Ovary (tissue), 9 donors: Measurements from ENCODE around the gene TNFRSF14. TPM values are rescaled to one million over a fixed set of nuclear protein-coding genes. Genes with fewer than 3 reads are reported as not detected.

ENCODE experiments used
- DNase-seq, 5 donors: peaks; one replicate each; pipeline ENCODE4 v3.0.0-alpha.2; 2019 to 2020
- H3K27ac ChIP-seq, 2 donors: fragments of 200-600 bp; one replicate each; pipeline versions ENCODE4 v1.5.1 to v1.8.0; 2019 to 2022
- H3K27me3 ChIP-seq: fragments of 200-600 bp; one replicate; pipeline ENCODE4 v1.8.0; 2022
- H3K36me3 ChIP-seq: fragments of 200-600 bp; sonication (generic); one replicate; pipeline ENCODE4 v1.5.1; 2019
- H3K4me1 ChIP-seq: one replicate; pipeline ENCODE4 v1.8.1; 2013; ENCODE audit warnings: mild to moderate bottlenecking, moderate library complexity; ENCODE audit not compliant: insufficient read depth
- H3K4me3 ChIP-seq: fragments of 200-600 bp; sonication (generic); one replicate; pipeline ENCODE4 v1.5.1; 2017
- H3K9me3 ChIP-seq, 2 donors: fragments of 200-600 bp in 1 of 2; sonication (generic) in 1 of 2; one replicate each; pipeline versions ENCODE4 v1.5.1 to v1.8.1; 2013 to 2019; ENCODE audit warnings: mild to moderate bottlenecking in 1 of 2, moderate library complexity in 1 of 2
- EP300 ChIP-seq: sonication (generic); formaldehyde crosslinking; IDR thresholded peaks from one replicate; pipeline ENCODE4 v1.6.1; 2017; ENCODE audit warnings: antibody characterized with exemption
- POLR2A ChIP-seq: fragments of 450-650 bp; IDR thresholded peaks from one replicate; pipeline ENCODE4 v1.6.1; 2017; ENCODE audit warnings: antibody characterized with exemption, mild to moderate bottlenecking, moderate library complexity
- WGBS, 3 donors: extraction: QIAGEN DNeasy Blood & Tissue Kit in 1 of 3; methylation state at CpG; one replicate each; pipeline versions ENCODE4 v1.1.5 to v1.1.7; 2013 to 2017; 5-methylcytosine and 5-hydroxymethylcytosine counted together
- intact Hi-C, 4 donors: fragments of 100-400 bp; cut with DNase I; formaldehyde crosslinking; loops; one replicate each; pipeline versions ENCODE4 v1.11.0 to v1.15.1; 2022 to 2023
- polyA plus RNA-seq, 2 donors: library from polyadenylated mRNA; stranded (reverse); fragments of 200-250 nt in 1 of 2; fragments of 350-450 nt in 1 of 2; fragmentation: Illumina TruSeq in 1 of 2; extraction: RNeasy Lipid Tissue Mini Kit (QIAGEN cat#74804) in 1 of 2; gene quantifications; one replicate each; pipeline ENCODE4 v1.2.3, GENCODE V29; 2013 to 2014
- total RNA-seq, 7 donors: library from RNA; depleted of rRNA in 2 of 7; stranded (reverse); fragments of >200 nt in 2 of 7; fragmentation: NEBNext Ultra II Directional in 3 of 7; extraction: Animal tissue kit (Norgen Biotek cat#: 25700) in 3 of 7; gene quantifications; one replicate each; pipeline versions ENCODE4 v1.1.0 to v1.2.4, GENCODE V29; 2016 to 2023
- TF ChIP-seq, protein P1 (sequence below), 3 donors: fragments of 450-650 bp in 2 of 3; fragments of 200-600 bp in 1 of 3; IDR thresholded peaks; one replicate each; pipeline versions ENCODE4 v1.5.1 to v1.8.0; 2016 to 2022; ENCODE audit warnings: antibody characterized with exemption in 3 of 3, mild to moderate bottlenecking in 1 of 3
- donor health status: DM: no; HTN: no; CAD: no; lungs with moderate emphysema.
- donor health status: DM: no; HTN: no; CAD: no.
- donor health status: Bipolar disorder and iron deficiency.
- donor health status: DM: yes; HTN: yes; CAD: no.
- donor health status: DM: no; HTN: no; CAD: no.
- donor health status: DM: yes; HTN: yes; CAD: no.

The TNFRSF14 gene
- total and polyA plus RNA-seq, 9 donors, result 4.3 to 78.5 (median 57.6) TPM

DNA sequence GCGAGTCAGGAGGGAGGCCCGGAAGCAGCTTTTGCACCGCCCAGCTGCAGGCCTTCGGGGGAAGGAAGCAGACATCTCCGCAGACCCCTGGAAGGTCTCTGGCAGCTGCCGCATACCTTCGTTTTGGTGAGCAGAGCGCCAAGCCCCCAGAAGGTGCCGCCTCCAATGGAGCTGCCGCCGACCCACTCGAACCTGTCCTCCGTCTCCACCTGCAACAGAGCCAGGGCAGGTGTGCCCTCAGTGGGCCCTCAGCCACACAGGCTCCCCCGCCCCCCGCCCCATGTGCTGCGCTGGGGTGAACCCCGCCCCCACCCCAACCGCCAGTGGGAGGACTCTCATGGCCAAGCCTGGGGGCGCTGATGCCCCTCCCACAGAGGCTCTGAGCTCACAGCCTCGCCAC lies 36.0 kb upstream of the TNFRSF14 start:
- H3K27ac ChIP-seq, result no peak overlapping the region
- H3K36me3 ChIP-seq, result no peaks in the 10 kb centered on the region
- intact Hi-C loops, result no loop called here
- 87 to 95% (median 91%) methylated on average over 16 to 20 of the region's 20 CpGs for WGBS, 3 donors
- H3K4me1 ChIP-seq, result peaks cover 9% of the 10 kb centered on the region
- TF ChIP-seq EP300, result no peak
- no peak for TF ChIP-seq POLR2A
- TF ChIP-seq, protein P1, sequence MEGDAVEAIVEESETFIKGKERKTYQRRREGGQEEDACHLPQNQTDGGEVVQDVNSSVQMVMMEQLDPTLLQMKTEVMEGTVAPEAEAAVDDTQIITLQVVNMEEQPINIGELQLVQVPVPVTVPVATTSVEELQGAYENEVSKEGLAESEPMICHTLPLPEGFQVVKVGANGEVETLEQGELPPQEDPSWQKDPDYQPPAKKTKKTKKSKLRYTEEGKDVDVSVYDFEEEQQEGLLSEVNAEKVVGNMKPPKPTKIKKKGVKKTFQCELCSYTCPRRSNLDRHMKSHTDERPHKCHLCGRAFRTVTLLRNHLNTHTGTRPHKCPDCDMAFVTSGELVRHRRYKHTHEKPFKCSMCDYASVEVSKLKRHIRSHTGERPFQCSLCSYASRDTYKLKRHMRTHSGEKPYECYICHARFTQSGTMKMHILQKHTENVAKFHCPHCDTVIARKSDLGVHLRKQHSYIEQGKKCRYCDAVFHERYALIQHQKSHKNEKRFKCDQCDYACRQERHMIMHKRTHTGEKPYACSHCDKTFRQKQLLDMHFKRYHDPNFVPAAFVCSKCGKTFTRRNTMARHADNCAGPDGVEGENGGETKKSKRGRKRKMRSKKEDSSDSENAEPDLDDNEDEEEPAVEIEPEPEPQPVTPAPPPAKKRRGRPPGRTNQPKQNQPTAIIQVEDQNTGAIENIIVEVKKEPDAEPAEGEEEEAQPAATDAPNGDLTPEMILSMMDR (IDR thresholded peaks at IDR 0.05), result no peak
- DNase-seq, result no peak
- no peak overlapping the region for H3K4me3 ChIP-seq
- H3K9me3 ChIP-seq, result no peaks in the 10 kb centered on the region
- H3K27me3 ChIP-seq, result no peaks in the 10 kb centered on the region

DNA sequence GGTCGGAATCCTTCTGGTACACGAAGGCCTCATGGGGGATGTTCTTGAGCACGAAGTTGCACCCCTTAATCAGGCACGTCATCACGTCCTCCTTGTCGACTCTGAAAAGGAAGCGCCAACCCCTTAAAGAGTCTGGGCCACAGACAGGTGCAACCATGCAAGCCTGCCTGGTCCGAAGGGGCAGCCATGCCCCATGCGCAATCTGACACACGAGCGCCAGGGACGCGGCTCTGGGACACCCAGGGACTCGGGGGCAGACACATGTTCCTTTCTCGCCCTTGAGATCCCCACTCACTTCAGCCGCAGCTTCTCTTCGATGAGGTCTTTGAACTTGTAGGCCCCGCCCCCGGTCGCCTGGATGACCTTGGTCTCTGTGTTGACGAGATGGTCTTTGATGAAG lies 35.4 kb upstream of the TNFRSF14 start:
- no peaks in the 10 kb centered on the region for H3K9me3 ChIP-seq
- peaks cover 11% of the 10 kb centered on the region for H3K4me1 ChIP-seq
- H3K27ac ChIP-seq, result no peak overlapping the region
- WGBS, 3 donors, result 73 to 79% (median 77%) methylated on average over 21 of the region's 21 CpGs
- intact Hi-C loops, result no loop called here
- no peak for TF ChIP-seq EP300
- TF ChIP-seq, protein P1 (IDR thresholded peaks at IDR 0.05), result no peak
- no peak for TF ChIP-seq POLR2A
- no peak overlapping the region for H3K4me3 ChIP-seq
- H3K36me3 ChIP-seq, result no peaks in the 10 kb centered on the region
- DNase-seq, result no peak
- no peaks in the 10 kb centered on the region for H3K27me3 ChIP-seq

DNA sequence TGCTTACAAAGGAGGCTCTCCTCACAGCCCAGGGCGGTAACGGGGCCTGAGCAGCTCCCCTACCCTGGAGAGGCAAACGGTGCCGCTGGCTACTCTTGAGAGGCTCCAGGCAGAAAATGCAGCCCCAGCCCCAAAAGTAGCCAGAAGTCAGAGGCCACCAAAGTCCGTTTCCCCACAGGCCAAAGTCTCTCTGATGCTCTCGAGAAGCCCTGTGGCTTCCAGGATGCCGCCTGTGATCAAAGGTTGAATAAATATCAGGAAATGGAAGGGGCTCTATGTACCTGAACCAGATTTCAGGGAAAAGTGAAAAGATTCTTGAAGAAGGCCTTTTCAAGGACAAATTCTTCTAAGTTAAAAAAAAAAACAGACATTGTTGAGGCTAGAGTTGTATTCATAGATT lies 33.9 kb upstream of the TNFRSF14 start:
- DNase-seq, result no peak
- Histone ChIP-seq H3K27ac (no peak overlapping the region), H3K4me1 (peaks cover 17% of the 10 kb centered on the region), H3K4me3 (no peak overlapping the region), H3K36me3 (no peaks in the 10 kb centered on the region), H3K27me3 (no peaks in the 10 kb centered on the region), H3K9me3 (no peaks in the 10 kb centered on the region)
- intact Hi-C loops, result no loop called here
- 43 to 61% (median 50%) methylated on average over 7 of the region's 7 CpGs for WGBS, 3 donors
- TF ChIP-seq, protein P1 (IDR thresholded peaks at IDR 0.05), result no peak
- TF ChIP-seq POLR2A, result no peak
- no peak for TF ChIP-seq EP300

DNA sequence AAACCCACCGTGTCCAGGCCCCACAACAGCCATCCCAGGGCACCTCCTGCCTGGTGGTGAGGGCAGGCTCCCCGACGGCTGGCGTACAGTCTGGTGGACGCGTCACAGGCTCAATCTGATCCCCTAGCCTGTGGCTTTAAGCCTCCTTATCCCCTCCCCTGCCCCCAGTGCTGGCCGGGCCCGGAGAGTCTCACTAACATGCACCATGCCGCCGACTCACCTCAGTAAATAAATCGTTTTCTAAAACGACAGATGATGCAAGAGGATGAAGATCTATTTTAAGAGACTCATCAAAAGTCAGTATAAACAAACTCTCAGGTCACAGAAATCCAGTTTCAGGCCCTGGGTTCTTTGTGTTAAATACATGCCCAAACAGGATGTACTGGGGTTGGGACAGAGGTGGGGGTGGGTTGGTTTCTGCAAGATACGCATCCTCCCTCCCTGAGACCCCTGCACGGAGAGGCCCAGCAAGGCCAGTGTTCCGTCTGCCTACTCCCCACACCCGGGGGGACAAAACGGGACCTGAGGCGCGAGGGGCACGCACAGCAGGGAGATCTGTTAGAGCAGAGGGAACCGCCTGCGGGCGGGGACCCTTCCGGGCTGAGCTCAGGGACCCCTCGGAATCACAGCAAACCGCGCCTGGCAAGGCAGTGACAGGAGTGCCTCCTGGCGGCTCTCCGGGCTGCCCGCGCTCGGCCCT lies 32.8 kb upstream of the TNFRSF14 start:
- H3K36me3 ChIP-seq, result no peaks in the 10 kb centered on the region
- DNase-seq, result no peak
- no peak overlapping the region for H3K4me3 ChIP-seq
- 74 to 76% (median 75%) methylated on average over 32 of the region's 32 CpGs for WGBS, 3 donors
- H3K27me3 ChIP-seq, result no peaks in the 10 kb centered on the region
- H3K27ac ChIP-seq, result no peak overlapping the region
- intact Hi-C loops, result no loop called here
- TF ChIP-seq, protein P1 (IDR thresholded peaks at IDR 0.05), result no peak
- TF ChIP-seq POLR2A (no peak), EP300 (no peak)
- H3K9me3 ChIP-seq, result no peaks in the 10 kb centered on the region
- peaks cover 17% of the 10 kb centered on the region for H3K4me1 ChIP-seq
